Stimulated activated CD4-positive, alpha-beta T cell treated with anti-CD3 and anti-CD28 coated beads, Interleukin-12 subunit alpha, Interleukin-12 subunit beta, amount 100 ng/mL, for 4 hours (primary cell): Measurements from ENCODE around the gene CHEK1.

ENCODE experiments used
- DNase-seq: peaks from one replicate; pipeline ENCODE4 v3.0.0-alpha.2; 2020

Gene CHEK1

GRCh38 chr11:125627236-125627910 lies 2.4 kb downstream of the CHEK1 start:
- no peak for DNase-seq

- no peak for DNase-seq
These were observed 12.9 kb downstream of the CHEK1 start for GRCh38 chr11:125637840-125638239.

DNA sequence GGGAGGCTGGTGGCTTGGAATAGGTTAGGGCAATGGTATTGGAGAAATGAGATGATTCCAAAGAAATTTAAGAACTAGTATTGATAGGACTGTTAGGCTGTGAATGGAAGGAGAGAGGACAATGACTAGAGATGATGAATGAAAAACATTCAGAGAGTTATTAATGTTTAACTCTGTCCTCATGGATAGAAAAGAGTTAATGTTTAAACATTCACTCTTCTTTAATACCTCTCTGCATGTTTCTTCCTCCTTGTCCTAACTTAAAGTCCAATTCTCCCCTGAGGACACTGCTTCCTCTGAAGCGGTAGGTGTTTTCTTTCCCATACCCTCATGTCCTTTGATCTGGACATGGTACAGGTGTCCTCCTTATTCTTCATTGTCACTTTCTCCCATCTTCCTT lies 13.4 kb downstream of the CHEK1 start:
- no peak for DNase-seq

DNA sequence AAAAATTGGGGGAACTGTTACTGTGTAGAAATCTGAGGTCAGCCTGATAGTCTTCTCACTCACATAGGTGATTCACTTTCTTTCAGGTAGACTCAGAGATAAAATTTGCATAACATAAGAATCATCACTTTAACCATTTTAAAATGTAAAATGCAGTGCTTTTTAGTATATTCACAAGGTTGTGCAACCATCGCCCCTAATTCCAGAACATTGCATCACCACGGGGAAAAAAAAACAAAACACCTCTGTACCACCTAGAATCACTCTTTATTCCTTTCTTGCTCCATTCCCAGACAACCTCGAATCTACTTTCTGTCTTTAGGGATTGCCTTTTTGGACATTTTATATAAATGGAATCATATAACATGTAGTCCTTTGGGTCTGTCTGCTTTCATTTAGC lies 20.9 kb downstream of the CHEK1 start:
- no peak for DNase-seq

DNA sequence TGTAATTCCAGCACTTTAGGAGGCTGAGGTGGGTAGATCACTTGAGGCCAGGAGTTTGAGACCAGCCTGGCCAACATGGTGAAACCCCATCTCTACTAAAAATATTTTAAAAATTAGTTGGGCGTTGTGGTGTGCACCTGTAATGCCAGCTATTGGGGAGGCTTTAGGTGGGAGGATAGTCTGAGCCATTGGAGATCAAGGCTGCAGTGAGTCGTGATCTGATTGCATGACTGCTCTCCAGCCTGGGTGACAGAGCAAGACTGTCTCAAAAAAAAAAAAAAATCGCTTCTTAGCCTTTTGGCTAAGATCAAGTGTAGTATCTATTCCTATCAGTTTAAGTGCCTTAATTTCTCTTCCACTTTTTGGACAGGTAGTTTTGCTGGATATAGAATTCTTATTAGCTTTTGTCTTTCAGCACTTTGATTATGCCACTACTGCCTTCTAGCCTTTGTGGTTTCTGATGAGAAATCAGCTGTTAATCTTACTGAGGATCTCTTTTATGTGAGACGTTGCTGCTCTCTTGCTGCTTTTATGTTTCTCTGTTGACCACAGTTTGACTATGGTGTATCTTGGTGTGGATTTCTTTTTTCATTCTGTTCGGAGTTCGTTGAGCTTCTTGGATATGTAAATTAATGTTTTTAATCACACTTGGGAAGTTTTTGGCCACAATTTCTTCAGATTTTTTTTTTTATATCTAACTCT lies 24.7 kb downstream of the CHEK1 start:
- no peak for DNase-seq

DNA sequence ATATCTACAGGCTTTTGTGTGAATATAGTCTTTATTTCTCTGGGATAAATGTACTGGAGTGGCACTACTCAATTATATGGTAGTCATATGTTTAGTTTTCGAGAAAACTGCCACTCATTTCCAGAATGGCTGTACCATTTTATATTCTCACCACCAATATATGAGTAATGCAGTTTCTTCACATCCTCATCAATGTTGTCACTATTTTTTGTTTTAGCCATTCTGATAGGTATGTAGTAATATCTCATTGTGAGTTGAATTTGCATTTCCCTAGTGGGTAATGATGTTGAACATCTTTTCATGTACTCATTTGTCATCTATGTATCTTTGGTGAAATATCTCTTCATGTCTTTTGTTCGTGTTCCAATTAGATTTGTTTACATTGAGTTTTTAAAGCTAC lies 37.7 kb downstream of the CHEK1 start:
- DNase-seq: no peak

GRCh38 chr11:125663910-125664309 lies 38.9 kb downstream of the CHEK1 start:
- DNase-seq: no peak

- no peak for DNase-seq
These were observed 42.2 kb downstream of the CHEK1 start for GRCh38 chr11:125667151-125667550.

DNA sequence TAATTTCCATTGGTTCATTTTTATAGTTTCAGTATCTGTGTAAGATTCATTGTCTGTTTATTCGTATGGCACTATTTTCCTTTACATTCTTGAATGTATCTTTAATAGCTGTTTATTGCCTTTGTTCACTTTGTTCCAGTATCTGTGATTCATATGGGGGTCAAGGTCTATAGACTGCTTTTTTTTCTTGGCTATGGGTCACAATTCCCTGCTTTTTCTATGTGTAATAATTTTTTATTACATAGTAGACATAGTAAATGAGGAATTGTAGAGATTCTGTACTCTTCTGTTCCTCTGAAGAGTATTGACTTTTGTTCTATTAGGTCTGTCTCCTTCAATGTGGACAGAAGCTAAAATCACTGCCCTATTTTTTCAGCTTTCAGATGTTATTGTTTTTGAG lies 45.2 kb downstream of the CHEK1 start:
- no peak for DNase-seq

GRCh38 chr11:125671561-125671960 lies 46.6 kb downstream of the CHEK1 start:
- no peak for DNase-seq

- DNase-seq: no peak
These were observed 49.2 kb downstream of the CHEK1 start for GRCh38 chr11:125674210-125674609.

DNA sequence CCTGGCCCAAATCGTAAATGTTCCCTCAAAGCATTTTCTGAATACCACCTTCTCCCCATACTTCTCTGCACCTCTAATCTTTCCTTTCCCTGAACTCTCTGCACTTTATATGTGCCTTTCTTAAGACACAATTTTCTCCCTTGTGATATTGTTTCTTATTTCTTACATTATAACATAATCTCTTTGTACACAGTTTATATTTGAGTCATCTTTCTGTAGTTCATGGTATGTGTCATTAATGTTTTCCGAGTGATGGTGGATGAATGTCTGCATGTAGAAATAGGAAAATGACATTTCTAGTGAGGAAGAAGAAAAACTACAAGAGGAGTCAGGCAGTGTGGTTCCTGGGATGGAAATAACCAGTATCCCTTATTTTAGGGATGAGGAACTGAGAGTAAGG lies 50.2 kb downstream of the CHEK1 start:
- DNase-seq: no peak

- DNase-seq: no peak
These were observed 54.4 kb downstream of the CHEK1 start for GRCh38 chr11:125679397-125679796.

DNA sequence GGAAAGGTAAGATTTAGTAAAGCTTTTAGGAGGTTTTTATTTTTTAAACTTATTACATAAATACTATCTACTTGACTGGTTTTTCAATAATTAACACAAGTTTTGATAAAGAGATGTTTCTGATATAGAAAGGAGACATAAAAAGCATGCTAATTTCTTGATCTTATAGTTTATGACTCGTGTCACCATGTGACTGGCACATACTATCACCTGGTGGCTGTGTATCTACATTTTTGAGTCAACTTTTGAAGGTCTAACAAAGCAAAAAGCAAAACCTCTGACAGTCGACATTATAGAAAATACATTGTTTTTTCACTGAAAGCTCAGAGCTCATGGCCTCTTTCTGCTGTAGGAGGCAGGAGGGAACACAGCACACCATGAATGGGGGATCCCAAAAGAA lies 54.9 kb downstream of the CHEK1 start:
- no peak for DNase-seq

DNA sequence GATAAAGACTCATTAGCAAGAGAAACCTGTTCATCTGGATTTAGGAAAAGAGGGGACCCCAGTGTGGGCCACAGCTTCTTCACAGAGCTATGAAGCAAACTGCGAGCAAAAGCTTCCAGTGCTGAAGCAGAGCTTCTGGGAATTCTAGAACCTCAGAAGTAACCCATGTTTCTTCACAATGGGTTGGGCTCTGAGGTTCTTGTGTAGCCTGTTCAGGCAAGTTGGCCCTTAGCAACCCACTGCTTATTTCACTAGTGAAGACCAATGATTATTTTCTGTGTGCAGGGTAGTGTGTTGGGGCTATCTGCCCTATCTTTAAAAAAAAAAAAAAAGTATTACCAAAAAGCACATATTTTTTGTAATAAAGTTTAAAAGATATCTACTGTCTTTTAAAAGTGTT lies 55.8 kb downstream of the CHEK1 start, which contains the start of gene ACRV1:
TSS of gene ACRV1 (minus strand) at position 101 of the 400 bp plus-strand sequence. CDS start at position 34, 67 bp downstream.
- no peak for DNase-seq

- DNase-seq: no peak
These were observed 60.3 kb downstream of the CHEK1 start for GRCh38 chr11:125685228-125685627.

DNA sequence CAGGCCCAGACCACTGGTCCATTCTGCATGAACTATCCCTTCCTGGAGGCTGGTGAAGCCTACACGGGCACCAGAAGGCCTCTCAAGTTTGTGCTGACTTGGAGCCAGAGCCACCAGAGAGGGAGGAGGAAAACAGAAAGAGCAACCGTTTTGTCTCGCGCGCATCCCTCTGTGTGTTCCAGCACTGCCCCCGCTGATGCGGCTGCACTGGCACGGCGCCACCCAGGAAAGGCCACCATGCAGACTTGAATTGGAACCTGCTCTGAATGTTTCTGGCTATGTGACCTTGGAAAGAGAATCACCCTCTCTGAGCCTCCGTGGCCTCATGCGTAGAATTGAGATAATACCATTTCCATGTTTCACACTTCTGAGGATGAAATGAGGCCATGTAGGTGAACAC lies 63.1 kb downstream of the CHEK1 start:
- no peak for DNase-seq

- no peak for DNase-seq
These were observed 63.7 kb downstream of the CHEK1 start for GRCh38 chr11:125688632-125689031.

DNA sequence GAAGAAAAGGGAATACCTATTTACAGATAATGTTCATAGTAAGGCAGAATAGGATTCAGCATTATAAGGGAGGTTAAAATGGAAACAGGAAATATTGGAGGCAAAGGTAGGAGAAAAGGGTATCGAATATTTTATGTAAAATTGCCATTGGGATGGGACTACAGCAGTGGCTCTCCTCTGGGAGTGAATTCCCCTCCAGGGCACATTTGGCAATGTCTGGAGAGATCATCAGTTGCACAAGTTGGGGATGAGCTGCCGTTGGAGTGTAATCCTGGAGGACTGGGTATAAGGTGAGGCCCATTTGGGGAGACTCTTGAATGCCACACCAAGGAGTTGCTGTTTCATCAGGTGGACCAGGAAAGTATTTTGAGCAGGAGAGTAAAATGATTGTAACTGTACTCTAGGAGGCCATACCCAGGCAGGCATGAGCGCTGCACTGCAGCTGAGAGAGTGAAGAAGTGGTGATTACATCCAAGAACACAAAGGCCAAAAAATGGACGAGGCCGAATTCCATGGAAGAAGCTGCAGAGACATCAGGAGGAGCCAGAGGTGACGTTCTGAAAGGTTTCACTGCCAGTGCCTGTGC lies 64.4 kb downstream of the CHEK1 start:
- DNase-seq: no peak

DNA sequence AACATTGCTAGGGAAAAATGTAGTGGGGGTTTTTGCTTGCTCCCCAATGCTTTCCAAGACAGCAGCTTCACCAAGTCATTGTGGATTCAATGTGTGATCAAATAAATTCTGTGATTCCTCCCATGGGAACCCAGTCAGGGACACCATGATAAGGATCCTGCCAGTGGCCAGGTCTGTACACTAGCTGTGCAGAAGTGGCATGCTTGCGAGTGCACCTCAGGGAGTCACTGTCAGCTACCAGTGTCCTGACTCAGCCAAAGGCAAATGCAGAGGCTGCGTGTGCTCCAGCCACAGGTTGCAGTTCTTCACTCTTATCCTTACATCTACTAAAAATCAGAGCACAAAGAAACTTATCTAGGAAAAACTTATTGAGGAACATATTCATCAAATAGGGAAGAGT lies 65.0 kb downstream of the CHEK1 start:
- DNase-seq: no peak

DNA sequence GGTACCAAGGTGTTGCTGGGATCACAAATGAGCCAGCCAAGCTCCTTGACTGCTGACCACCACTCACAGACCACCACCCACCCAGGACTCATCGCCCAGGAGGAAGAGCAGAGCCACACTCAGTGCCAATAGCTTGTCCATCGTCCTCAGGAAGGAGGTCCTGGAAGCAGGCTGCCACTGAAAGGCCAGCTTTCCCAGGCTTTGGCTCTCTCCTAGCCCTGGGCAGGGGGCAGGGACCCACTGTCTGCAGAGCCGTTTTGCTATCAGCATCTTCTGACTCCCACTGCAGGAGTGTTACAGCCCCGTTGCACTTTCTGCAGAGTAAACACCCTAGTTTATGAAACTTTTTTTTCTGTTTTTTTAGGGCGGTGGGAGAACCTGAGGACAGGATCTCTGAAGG lies 67.9 kb downstream of the CHEK1 start:
- no peak for DNase-seq

DNA sequence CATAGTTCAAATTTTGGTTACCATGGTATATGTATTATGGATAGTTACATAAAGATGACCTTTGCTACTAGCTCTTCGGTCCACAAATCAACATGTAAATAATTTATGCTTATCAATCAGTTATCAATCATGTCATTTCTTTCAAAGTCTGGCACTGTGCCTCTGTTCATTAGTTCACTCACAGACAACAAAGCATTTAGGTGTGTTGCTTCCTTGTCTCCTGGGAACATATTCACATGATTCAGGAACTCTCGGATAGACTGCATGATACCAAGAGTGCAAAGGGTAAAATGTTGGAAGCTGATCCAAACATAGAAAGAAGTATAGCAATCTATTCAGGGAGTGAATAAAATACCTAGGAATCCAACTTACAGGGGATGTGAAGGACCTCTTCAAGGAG lies 70.0 kb downstream of the CHEK1 start:
- DNase-seq: no peak

- no peak for DNase-seq
These were observed 76.2 kb downstream of the CHEK1 start for GRCh38 chr11:125701018-125701610.
